ENCODE results near the gene KRT73.
A peak's percentile ranks its signal among the peaks of the same experiment; 100 is the strongest.

The KRT73 gene

DNA sequence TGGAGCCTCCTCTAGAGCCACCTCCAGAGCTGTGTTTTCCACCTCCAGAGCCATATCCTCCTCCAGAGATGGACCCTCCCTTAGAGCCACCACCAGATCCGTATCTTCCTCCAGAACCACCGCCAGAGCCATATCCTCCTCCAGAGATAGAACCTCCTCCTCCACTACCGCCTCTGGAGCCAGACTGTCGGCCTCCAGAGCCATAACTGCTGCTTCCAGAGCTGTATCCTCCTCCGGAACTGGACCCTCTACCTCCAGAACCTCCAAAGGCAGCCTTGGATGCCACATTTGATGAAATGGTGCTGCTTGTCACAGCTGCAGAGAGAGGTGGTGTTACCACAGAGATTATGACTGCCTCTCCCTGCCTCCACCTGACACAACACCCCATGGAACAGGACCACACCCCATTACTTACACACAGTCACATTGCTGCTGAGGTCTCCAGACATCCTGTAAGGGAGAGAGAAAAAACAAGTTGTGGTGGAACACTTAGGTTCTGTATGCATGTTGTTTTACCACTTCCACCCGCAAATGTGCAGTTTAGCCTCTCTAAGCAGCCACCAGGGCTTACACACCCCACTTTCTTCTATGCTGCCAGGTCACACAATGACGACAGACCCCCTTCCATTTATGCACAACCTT is 26.9 kb upstream of the KRT73 start:
- DNase-seq, result peak; percentile 31

DNA sequence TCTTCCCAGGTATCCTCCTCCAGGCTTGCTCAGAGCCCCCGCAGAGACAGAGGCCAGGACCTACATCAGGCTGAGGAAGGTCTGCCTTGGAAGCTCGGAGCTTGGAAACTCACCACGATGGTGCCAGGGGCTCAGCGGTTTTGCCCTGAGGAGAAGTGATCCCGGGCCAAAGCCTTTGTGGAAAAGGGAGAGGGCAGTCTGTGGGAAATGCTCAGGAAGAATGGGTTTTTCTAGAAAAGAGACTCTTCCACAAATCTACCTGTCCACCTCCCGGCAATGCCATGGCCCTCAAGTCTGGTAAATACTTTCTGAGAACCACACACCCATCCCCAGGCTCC is 25.7 kb upstream of the KRT73 start:
- no peak for DNase-seq

DNA sequence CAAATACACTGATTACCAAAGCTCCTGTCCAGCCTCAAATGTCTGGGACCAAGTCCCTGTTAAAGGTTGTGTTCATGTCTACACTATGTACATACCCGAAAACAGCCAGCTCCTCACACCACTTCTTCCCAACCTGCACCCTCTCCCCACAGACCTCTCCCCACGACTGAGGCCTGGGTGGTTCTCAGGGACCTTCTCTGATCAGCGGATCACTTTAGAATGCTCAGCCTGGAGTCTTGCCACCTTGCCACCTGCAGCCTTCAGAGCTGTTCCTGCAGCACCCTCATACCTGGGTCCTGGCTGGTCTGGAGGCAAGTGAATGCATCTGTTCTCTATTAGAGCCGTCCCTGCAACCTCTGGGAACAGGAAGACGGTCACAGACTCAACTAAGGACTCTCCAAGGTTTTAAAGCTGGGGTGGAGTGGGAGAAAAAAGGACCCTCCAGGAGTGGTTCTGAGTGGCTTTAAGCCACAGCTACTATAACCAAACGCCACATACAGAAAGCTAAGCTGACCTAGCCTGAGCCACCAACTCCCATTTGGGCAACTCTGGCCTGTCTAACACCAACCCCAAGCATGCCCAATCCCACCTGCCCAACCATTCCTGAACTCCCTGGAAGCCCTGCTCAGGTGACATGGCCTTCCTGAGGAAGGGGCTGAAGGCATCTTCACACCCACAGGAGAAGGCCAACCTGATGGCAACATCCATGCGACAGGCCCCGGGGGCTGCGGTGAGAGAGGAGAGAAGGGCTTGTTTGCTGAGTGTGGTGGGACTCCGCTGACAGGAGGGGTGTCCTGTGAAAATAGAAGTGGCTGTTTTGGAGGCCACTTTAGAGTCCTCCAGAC is 25.1 kb upstream of the KRT73 start:
- no peak for DNase-seq

DNA sequence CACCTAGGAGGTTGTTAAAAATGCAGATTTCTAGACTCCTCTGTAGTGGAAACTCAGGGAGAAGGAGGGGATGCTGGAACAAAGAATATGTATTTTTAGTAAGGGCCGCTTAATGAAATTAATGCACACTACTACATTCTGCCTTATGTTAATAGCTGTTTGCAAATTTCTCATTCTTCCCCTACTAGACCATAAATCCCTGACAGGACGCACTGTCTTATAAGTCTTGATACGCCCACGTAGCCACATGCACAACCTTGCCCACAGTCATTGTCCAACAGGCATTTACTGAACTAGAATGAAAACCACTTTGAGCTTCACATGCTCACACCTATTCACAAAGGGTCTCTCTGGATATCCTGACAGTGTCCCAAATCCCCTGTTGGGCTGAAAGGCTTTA is 23.1 kb upstream of the KRT73 start:
- no peak for DNase-seq

DNA sequence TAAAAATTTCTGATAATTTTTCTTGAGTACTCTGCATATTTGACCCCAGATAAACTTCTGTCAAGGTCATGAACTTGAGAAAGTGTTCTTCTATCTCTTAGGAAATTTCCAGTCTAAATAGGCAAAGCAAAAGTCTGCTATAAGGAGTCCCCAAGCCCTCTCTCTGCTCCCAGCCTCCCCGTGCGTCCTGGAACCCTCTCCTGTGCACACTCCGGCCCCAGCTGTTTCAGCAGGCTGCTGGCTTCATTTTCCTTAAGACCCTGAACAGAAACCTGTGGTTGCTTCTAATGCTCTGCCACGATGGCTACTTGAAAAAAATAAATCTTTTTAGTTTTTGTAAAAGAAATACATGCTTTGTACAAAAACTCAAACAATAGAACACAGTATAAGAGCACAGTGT is 18.9 kb upstream of the KRT73 start:
- DNase-seq, result no peak

DNA sequence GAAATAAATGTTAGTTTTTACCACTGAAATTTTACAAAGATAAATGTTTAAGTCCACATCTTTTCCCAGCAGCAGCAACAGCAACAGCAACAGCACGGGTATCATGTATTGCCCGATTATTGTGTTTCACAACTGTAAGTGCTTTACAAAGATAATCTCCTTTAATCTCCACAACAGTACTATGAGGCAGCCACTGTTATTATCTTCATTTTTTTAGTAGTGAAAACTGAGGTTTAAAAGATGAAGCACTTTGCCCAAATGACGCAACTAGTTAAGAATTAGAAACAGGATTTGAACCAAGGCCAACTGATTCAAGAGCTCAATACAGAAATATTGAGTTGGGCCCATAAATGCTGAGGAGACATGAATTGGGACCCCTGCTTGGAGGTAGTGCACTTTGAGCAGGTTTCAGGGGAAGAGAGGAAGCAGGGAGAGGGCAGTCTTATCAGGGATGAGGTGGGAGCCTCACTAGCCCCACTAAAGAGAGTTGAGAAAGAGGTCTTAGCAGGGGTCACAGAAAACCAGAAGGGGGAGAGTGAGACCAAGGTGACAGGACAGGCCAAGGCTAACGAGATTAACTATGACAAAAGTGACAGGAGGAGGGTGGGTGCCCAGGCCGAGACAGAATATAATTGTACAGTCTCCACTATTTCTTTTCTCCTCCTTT is 18.4 kb upstream of the KRT73 start:
- no peak for DNase-seq

DNA sequence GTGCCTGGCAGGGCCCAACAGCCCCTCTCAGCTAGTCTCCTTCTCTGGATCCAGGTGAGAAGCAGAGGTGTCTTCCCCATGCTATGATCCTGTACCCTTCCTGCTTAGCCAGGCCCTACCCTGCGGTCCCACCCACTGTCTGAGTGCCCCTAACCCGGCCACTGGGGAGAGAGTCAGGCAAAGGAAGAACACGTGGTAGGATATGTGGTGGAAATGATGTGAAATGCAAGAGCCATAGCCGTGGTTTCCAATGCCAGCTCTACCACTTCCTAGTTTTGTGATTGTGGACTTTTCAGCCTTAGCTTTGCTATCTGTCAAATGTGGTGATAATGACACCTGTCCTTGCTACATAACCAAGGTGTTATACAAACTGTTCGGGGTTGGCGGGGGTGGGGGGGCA is 17.8 kb upstream of the KRT73 start:
- no peak for DNase-seq

DNA sequence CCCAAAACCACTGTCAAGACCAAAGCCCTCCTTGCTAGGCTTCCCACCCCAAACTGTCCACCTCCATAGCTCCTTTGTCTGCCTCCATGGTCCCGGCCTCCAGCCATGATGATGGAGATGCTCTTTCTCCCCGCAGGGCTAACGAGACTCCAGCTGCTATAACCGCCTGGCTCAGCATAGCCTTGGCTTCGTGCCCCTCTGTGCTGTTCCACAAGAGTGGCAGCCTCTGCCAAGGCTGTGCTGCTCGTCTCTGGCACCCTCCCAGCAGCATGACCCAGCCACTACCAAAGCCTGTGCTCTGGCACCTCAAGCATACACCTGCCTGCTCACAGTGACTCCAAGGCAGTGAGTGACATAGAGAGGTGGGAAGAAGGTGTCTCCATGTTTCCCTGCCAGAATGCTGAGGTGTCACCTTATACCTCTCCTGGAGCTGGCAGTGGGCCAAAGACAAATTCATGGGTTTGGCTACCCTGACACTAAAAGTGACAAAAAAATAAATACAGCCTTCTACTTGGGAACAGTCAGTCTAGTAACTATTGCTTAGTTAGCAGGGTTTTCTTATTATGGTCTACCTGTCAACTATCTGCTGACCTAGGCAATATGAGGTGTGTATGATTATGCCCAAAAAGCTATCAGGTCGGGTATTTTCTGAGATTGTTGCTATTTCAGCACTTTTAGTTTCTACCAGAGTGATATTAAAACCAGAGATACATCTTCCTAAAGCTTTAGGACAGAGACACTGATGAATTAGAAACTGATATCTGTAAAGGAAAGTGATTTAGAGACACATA is 16.1 kb upstream of the KRT73 start:
- DNase-seq, result no peak

DNA sequence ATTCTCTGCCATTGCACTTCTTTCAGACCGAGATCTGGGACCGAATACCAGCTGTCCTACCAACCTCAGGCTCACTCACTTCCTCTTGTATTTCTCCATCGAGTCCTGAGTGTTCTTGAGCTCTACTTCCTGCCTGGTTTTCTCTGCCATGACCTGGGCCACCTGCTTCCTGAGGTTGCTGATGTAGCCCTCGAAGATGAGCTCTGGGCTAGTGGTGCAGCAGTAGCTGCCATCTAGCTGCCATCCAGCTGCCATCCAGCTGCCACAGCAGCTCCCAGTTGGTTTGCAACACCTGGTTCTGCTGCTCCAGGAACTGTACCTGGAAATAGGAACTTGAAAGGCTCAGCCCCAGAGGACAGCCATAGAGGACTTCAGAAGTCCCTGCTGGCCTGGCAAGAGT is 15.0 kb upstream of the KRT73 start:
- DNase-seq, result no peak

DNA sequence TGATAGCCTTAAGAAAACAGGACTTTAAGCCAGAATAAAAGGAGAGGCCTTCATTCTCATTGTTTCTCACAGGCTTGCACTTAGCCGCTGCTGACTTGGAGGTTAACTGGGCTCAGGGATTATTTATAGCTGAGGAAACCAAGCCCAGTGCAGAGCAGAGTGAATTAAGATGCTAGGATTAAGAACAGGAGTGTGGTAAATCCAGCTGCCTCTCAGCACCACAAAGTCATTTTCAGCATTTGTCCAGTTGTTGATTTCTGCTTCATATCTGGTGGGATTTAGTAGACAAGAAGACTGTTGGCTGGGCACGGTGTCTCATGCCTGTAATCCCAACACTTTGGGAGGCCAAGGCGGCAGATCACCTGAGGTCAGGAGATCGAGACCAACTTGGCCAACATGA is 14.3 kb upstream of the KRT73 start:
- DNase-seq, result no peak

DNA sequence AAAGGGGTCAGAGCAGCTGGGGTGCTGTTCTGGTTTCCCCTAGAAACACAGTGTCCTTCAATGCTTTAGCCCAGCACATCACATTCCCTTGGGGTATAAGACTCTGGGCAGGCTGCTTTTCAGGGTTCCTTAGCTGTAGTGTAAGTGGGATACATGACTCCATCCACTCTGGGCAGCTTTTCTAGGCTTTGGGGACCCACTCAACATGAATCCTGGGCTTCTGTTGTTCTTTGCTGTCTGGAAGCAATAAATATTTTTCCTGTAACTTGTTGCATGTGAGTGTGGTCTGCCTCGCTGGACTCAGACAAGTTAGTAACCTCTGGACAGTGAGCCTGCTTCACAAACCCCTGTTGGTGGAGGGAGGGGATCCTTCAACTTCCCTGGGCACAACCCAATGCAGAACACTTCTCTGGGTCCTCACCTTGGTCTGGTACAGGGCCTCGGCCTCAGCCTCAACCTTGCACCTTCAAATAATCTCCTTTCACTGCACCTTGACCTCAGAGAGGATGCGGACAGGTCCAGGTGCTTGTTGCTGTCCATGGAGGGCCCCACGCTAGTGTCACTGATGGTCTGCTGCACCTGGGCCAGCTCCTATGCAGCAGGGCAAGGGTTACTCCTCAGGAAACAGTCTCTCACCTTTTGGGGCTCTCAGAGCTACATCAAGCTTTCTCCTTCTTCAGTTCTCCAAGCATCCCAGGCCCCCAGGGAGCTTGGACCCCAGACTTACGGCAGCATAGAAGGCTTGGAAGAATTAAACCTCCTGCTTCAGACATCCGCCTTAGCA is 13.5 kb upstream of the KRT73 start:
- DNase-seq, result no peak

DNA sequence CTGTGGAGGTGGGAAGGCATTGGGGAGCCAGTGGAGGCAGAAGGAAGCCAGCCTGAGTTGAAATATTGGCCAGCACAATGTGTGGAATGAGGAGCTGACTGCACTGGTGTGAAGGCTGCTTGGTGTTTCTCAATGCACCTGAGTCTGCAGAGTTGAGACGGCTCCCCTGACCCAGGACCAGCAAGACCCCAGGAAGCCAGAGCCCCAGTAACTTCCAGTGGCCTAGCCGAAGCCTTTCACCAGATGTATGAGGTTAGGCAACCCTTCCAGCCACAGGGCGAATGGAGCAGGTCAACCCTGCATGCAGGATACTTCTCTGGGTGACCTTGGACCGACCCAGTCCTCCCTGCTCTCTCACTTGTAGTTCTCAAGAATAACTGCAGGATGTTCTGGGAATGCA is 12.9 kb upstream of the KRT73 start:
- DNase-seq, result no peak

DNA sequence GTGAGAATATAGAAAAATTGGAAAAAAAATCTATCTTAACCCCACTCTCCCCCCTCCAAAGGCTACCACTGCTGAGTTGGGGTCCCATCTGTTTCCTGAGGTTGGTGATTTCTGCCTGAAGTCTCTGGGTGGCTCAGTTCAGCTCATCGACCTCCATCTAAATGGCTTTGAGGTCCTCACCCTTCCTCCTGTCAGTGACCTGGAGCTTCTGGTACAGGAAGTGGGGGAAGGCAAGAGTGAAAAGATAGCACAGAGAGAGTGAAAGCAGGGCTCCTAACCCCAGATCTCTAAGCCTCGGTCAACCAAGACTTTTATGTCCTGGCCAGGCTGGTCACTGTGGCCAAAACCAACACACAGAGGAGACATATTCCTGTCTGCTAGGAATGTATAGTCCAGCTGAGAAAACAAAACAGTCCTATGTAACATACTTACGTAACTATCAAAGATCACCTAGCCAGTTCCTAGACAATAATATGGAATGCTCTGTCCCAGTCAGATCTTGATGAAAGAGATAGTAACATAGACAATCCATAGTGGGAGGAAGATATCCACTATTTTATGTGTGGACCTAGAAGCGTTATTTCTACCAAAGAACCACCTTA is 12.3 kb upstream of the KRT73 start:
- DNase-seq, result no peak

DNA sequence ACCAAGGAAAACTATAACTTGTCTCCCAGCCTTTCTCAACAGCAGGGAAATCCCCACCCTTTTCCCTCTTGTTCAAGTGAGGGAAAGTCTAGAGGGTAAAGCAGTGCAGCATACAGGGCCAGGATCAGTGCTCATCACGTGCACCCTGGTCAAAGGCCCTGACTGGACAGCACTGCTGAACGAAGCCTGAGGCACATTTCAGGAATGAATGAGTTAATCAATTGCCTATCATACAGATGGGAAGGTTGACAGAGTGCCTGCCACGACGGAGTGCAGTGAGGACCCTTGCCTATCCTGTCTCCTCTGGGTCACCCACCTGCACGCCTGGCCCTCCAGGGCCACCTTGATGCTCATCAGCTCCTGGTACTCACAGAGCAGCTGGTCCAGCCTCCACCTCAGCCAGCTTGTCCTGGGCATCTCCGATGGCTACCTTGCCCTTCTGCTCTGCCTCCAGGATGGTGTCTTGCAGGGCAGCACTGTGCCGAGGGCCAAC is 11.7 kb upstream of the KRT73 start:
- DNase-seq, result no peak

DNA sequence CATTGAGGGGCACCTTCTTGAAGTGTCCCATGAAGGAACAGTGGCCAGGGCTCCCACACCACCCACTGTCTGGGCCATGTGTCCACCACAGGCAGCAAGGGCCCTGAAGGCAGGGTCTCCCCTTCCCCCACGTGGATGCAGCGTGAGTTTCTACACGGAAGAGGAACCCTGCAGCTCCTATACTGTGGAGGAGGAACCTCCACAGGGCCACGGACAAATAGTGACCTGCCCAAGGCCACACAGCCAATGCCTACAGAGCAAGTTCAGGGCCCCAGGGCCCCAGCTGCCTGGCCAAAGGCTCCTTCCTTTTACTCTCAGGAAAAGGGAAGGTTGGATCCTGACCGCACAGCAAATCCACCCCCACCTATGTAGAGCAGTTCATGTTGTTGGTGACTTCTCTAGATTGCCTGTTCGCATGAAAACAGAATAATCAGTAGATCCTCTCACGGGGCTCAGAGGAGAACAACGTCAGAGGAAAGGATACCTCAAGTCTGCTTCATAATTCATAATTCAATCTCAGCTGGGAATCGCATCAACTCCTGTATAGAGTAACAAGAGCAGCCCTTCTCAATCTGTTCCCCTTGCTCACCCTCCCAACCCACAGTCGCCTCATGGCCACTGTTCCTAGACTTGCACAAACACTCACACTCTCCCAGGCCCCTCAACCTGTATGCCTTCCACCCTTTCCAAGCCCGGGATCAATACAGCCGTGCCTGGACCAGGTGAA is 11.1 kb upstream of the KRT73 start:
- no peak for DNase-seq

DNA sequence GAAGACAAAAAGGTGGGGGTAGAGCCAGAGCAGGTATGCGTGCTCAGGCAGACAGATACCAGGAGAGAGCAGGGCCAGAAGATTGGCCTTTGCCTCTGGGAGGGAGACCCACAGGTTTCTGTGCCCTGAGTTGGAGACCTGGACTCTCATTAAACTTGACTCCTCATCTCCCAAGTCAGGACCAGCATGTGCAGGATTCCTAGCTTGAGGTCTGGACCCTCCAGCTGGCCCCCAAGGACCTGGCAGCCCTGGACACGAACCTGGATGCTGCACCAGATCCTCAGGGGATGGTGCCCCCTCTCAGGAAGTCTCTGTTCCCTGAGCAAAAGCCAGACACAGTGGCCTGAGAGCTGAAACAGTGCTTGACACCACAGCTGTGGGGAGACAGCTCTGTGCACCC is 10.5 kb upstream of the KRT73 start:
- no peak for DNase-seq

DNA sequence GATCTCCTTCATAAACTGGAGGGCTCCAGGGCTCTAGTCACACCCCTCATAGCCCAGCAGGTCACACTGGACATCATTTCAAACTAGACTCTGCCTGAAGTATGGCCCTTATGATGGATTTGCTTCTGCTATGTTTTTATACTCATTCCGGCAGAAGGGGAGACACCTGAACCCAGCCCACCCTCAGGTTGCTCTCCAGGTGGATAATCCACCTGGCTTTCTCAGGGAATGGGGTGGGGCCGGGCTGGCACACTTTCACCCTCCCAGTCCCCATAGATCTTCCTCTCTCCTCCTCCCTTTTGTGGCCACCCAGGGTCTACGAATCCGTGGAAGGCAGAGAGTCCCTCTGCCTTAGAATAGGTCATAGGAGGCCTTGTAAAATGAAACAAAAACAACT is 9.8 kb upstream of the KRT73 start:
- DNase-seq, result no peak

DNA sequence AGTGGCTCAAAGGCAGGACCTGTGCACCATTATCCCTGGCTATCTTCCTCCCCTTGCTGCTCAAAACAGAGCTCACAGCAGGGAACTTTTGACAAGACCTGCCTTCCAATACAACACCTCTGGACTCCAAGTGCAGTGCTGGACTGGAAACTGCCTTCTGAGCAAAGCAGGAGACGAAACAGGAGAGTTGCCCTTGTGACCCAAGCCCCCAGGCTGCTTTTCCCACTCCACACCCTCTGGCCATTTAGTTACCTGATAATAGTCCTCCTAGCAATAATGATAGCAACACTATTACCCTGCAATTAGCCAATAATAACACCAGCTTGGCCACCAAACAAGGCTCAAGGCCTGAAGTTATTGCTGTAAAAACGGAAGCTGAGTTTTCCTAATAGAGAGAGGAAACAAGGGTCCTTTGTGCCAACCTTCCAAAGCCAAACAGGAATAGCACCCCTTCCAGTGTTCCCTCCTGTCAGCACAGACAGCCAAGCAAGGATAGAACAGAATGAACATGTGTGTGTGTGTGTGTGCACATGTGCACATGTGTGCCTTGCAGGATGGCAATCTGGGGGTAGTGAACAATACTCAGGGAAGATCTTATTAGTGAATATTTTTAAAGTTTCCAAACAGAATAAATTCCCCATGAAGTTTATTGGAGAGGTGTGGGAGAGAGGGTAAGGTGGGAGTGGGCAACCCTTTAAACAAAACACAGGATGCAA is 9.2 kb upstream of the KRT73 start:
- DNase-seq, result no peak

DNA sequence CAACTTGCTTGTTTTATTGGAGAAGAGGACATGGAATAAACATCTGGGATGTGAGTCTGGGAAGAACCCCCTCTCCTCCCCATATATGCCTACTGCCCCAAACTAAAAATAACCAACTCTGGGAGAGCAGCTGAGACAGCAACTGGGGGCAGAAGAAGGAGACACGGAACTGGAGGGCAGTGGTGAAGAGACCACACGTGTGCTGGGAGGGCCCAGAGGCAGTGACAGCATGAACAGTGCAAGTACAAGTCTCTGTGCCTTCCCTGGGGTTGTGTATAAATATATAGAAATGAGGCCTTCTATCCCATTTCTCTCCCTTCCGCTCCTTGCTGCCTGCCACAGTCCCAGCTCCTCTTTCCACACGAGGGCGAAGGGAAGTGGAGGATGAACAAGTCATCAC is 4.0 kb upstream of the KRT73 start:
- DNase-seq, result no peak

DNA sequence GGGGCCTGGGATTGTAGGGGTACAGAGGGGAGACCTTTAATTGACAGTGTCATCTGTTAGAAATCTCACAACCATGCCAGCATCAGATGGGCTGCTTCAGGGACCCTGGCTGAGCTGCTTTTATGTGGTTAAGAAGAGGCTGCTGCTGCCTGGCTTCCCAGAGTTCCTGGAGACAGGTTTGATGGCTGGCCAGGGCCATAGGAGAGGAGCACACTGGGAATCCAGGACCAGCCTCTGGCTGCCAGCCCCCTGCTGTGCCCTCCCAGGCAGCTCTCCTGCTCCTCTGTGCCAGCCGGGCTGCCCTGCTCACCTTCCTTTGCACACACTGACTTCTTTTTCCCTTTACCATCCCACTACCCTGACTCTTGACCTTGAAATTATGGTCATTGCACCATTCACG is 507 bp upstream of the KRT73 start:
- no peak for DNase-seq

DNA sequence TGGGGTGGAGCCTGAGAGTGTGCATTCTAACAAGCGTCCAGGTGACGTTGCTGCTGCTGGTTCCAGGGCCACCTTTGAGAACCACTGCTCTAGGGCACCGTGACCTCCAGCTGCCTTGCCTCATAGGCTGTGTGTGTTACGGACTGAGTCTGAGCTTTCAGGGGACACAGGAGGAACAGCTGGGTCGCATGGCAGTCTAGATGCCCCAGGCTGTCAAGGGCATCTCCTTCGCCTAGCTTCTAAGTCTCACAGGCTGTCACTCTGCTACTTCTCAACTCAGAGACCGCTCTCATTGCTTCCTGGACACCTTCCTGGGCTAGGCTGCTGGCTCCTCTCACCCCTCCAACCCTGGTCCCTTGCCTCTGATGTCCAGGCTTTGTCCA is 965 bp downstream of the KRT73 start:
- DNase-seq, result no peak
